Iris pigment epithelial cell (primary cell): ENCODE measurements around the gene TOP1.

Experiments used
- DNase-seq: peaks from one replicate; pipeline ENCODE4 v3.0.0-alpha.2; 2011; ENCODE audit warnings: low read depth

Gene TOP1

DNA sequence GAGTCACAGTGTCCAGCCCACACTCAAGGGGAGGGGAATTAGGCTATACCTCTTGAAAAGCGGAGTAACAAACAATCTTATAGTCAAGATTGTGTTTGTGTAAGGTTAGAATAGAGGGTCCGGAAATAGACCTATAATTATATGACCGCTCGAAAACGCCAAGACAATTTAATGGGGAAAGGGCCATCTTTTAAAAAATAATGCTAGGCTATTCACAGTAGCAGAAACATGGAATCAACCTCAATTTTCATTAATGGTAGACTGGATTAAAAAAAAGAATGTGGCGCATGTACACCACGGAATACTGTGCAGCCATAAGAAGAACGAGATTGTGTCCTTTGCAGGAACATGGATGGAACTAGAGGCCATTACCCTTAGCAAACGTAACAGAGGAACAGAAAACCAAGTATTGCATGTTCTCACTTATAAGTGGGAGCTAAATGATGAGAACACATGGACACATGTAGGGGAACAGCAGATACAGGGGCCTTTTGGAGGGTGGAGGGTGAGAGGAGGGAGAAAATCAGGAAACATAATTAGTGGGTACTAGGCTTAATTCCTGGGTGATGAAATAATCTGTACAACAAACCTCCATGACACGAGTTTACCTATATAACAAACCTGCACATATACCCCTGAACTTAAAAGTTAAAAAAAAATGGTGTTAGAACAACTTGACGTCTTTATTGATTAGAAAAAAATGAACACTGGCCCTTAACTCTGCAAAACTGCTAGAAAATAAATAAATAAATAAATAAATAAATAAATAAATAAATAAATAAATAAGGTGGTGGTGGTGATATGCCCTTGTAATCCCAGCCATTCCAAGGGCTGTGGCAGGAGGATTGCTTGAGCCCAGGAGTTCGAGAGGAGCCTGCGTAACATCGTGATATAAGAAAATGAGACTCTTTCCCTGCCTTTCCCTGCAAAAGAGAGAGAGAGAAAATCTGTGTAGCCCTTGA lies 30.3 kb downstream of the TOP1 start:
- no peak for DNase-seq

DNA sequence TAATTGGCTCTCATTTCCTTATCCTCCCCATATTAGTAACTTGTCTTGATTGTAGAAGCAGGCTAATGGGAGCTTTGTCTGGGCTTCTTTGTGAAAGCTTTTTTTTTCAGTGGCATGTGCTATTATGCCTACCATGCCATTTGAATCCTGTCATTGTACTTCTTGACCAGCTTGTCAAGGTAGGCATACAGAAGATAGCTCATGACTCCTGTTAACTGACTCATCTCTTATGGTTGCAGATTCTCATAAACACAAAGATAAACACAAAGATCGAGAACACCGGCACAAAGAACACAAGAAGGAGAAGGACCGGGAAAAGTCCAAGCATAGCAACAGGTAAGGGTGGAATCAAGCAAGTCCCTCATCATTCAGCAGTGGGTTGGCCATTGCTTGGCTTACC lies 32.5 kb downstream of the TOP1 start:
- DNase-seq: no peak

DNA sequence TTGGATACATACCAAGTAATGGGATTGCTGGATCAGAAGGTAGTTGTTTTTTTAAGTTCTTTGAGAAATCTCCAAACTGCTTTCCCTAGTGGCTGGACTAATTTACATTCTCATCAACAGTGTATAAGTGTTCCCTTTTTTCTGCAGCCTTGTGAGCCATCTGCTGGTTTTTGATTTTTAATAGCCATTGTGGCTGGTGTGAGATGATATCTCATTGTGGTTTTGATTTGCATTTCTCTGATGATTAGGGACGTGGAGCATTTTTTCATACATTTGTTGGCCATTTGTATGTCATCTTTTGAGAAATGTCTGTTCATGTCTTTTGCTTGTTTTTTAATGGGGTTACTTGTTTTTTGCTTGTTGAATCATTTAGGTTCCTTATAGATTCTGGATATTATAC lies 34.8 kb downstream of the TOP1 start:
- no peak for DNase-seq

DNA sequence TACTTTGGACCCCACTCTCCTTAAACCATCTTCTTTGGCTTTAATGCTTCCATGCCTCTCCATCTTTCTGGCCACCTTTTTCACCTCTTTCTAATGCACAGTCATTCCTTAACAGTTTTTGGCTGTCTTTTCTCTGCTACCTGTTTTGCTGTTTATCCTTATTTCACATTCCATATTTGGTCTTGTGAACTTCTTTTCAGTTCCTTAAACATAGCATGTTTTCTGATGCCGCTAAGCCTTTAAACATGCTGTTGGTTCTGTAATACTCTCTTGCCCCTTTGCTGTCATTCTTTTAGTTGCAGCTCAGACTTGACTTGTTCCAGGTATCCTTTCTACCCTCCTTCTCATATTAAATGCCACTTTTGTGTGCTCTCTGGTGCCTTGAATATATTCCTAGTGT lies 35.8 kb downstream of the TOP1 start:
- no peak for DNase-seq

DNA sequence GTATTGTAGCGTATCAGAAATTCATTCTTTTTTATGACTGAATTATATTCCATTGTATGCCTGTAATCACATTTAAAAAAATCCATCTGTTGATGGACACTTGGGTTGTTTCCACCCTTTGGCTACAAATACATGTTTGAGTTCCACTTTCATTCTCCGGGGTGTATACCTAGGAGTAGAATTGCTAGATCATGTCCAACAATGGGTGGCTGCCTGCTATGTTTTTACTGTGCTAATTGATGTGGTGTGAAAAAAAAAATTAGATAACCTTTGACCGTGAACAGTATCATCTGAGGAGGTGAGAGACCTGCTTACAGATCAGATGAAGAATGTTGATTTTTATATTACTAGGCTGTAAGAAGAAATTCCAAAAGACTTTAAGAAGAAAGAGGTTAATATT lies 37.1 kb downstream of the TOP1 start:
- no peak for DNase-seq

DNA sequence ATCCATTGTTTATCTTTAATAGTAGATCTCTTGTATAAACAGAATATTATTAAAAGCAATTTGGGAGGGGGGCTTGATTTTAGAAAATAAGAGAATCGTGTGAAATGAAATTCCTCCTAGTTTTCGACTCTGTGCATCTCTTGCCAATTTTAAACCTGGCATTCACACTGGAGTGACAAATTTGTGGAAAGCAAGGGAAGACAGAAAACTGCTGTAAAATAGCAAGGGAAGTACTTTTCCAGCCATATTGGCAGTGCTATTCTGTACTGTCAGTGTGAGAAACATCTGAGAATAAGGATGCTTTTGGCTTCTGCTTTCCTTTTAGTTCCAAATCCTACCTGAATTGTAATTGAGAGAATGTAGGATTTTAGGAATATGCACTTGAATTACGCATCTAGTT lies 40.2 kb downstream of the TOP1 start:
- DNase-seq: no peak

DNA sequence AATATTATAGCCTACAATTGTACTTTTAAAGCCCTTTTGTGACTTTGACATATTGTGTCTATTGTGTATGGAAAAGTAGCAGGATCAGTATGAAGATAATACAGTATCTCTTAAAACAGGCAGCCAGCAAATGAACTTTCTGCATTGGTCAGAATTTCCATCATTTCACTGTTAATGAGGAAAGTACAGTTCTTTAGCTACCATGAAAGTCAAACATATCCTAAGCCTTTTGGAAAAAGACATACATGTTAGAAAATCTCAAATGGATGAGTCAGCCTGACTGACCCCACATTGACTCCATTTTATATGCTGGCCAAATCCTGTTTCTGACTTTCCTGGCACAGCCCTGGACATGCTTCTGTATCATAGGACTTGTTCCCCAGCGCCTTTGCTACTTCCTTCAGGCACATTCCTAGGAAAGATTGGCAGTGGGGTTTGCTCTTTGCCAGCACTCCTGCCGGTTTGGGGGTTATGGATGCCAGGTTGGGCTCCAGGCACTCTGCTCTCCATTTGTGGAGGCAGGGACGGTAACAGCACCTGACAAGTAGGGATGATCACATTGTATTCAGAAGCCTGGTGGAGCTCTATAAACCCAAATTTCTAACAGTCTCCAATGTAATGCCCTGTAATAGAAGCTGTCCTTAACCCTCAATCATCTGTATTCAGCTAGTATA lies 43.7 kb downstream of the TOP1 start:
- peak; percentile 93 for DNase-seq

DNA sequence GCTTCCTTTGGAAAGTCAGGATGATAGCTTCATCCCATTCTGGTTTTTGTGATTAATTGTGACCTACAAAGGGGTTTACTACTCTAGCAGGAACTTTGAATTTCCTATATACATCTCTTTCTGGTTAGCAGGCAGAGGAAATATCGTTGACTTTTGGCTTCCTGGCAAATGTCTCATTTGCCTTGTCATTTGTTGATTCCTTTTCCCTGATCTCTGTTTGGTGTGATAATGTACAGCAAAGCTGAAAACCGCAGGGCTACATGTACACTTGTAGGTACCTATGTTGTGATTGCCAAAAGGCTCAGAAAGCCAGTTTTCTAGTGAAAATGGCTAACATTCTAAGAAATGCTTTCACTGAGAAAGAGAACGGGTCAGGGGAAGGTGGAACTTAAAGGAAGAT lies 44.3 kb downstream of the TOP1 start:
- no peak for DNase-seq

DNA sequence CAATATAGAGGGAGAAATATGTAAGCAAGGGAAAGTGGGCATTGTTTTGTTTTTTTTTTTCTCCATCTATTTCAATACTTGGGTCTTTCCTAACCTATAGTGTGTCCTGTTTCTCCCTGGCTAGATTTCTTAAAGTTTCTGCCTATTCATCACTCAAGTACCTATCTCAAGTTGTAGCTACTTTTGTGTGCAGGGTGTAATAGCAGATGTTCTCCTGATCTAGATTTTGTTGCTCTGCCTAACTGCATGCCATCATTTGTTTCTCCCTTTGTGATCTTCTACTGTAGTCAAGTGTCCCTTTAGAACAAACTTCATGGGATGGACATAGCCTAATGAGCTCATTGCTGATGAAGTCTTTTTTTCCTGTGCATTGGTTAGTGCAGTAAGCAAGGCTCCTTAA lies 45.8 kb downstream of the TOP1 start:
- DNase-seq: no peak

DNA sequence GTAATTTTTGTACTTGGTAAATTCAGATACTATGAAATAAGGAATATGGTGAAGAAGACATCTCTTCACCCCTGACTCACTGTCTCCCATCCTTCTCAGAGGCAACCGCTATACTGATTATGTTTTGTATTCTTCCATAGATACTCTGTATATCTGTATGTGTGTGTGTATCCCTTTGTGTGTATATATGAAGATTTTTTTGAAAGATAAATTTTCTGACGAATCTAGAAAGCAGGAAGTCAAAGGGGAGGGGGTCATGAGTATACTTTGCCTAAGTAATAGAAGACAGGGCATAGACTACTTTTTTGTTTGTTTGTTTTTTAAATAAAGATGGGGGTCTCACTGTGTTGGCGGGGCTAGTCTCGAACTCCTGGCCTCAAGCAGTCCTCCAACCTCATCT lies 48.2 kb downstream of the TOP1 start:
- no peak for DNase-seq

DNA sequence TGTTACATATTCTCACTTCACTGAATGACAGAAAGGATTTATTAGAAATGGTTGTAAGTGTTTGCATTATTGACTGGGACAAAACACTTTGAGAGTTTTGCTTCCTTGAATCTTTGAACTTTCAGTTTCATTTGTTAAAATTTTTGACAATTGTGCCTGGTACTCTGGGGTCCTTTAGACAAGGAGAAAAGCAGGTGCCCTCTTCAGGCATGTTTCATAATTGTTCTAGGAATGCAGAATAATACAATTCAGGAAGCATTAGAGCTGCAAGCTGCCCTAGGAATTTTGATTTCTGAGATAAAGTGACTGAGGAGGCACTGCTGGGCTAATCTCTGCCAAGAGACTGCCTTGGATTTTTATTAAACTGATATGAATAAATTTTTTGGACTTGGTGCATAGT lies 49.7 kb downstream of the TOP1 start:
- peak; percentile 68 for DNase-seq

DNA sequence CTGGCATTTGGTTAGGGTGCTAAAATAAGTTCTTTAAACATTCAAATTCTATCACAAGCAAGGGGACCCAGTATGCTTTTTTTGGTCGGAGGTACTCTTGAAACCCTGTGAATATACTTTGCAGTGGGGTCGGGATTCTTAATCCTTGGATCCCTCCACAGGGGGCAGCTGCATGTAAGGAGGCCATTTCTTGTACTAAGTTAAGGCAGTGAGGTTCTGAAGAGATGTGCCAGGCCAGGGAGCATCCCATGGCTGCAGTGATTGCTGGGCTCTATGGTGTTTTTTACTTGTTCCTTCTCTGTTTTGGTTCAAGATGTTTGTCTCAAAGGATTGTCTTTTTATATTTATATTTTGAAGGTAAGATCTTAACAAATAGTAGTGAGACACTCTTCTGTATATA lies 50.4 kb downstream of the TOP1 start:
- DNase-seq: no peak

DNA sequence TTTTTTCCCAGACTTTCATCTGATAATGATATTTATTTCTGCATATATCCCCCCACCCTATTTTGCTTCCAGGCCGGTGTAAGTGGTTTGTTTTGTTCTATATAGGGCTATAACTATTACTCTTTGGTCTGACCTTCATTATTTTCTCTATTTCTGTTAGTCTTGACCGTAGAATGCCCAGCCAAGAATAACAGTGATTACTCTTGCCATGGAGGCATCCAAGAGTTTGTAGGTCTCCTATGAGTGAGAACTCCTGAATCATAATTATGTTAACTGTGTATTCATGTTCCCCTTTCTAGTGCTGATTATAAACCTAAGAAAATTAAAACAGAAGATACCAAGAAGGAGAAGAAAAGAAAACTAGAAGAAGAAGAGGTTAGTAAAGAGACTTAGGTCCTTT lies 52.2 kb downstream of the TOP1 start:
- DNase-seq: peak; percentile 61

DNA sequence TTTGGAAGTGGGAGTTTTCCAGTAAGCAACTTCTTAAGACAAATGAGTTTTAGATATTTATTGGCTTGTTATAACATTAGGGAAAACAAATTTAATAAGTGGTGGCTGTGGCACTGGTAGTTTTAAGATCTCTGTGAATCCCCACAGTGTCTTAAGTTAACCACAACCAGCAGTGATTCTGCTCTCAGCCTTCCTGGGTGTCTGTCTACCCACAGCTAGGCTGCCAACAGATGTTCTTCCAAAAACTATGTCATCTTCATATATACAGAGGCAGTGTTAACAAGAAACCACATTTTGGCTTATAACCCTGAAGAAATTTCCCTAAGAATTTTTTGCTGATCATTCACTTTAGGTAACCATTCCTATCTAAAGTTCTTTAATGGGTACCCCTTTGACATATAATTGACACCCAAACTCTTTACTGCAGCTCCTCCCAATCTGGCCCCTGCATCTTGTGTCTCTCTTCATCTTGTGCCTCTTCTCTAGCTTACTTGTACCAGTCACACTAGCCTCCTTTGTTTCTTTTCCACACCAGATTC lies 52.7 kb downstream of the TOP1 start:
- peak; percentile 87 for DNase-seq

DNA sequence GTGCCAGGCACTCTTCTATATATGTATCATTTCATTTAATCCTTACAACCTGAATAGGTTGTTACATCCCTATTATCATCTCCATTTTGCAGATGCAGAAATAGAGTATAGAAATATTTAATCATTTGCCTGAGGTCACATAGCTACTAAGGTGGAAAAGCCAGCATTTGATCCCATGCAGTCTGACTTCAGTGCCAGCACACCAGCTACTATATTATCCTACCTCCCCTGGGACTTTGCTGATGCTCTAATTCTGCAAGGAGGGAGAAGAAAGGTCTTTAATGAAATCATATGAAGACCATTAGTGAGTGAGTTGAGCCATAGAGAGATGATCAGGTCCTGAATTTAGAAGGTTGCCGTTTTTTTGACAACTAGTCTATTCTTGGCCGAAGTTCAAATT lies 53.7 kb downstream of the TOP1 start:
- no peak for DNase-seq

DNA sequence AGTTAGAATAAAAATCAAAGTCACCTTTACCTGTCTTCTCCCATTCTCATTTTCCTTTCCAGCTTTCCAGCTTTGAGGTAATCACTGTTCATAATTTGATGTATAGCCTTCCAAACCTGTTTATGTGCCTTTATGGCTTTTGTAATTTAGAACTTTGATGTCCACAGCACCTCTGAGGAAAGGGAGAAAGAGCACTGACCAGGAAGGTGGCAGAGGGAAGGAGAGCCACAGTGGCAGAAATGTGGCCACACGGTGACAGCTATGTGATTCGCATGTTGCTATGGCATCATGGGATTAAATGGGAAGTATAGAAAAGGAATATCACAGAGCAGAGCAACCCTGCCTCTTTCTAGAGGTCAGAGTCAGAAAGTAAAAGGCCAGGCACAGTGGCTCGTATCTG lies 57.0 kb downstream of the TOP1 start:
- no peak for DNase-seq

DNA sequence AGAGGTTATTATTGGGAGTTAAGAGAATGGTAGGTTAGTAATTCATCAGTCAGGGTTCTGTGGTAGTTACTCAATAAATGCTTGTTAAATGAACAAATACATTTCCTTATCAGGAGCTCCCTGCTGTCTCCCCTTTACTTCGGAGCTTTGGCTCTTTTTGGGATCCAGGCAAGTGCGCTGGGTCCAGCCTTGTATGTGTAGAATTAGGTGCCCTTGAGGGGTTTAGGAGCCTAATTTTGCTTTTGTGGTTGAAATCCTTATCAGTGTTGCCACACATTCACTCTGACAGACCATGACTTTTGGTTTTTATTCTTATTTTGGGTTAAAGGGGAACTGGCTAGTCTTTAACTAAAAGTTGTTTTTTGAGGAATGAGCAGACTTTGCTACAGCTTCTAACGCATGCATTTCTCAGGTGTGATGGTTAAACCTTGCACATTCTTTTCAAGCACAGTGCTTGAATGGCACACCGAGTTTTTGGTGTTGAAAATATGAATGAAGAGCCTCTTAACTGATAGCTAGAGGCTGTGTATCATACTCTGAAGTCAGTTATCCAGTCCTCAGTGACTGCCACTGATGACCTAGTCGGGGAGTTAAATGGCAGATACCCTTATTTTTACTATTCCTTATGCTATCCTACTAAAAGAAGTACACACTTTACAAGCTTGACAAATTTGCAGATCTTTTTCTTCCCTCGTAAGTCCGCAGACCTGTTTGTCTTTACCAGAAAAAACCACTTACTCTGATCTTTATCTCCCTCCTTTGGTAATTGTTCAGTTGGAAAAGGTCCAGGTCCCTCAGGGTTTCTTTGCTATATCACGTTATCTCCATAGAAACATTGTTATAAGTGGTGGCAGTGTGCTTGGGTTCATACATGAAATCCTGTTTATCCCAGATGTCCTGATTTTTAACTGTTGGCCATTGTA lies 58.0 kb downstream of the TOP1 start:
- DNase-seq: no peak

DNA sequence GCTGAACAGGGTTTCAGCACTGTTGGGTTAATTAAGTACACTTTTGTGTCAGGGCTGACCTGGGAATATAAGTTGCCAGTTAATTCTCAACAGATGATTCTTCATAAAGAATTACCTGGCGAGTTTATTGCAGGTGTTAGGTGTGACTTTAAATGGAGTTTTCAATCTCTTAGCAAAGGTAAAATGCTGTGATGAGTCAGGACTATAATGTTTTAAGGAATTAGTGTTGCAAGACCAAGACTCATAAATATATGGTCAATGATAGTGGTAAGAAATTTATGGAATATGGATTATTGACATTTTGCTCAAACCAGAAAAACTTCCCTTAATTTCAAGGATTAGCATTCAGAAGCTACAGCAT lies 58.7 kb downstream of the TOP1 start:
- DNase-seq: no peak

DNA sequence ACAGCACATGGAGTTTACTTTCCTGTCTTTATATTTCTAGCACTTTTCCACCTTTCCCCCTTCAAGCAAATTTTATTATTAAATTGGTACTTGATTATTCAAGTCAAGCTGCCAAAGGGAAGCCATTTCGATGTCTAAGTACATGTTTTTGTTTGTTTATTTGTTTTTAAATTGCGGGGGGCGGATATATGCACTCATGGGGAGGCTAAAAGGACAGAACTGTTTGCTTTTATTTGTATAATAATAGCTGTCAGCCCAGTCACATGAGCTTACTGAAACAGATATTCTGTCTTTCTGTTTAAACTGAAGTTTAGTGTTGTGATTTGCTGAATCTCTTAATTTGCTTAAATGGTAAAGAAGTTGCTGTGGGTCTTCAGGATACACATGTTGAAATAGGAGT lies 59.2 kb downstream of the TOP1 start:
- DNase-seq: no peak

DNA sequence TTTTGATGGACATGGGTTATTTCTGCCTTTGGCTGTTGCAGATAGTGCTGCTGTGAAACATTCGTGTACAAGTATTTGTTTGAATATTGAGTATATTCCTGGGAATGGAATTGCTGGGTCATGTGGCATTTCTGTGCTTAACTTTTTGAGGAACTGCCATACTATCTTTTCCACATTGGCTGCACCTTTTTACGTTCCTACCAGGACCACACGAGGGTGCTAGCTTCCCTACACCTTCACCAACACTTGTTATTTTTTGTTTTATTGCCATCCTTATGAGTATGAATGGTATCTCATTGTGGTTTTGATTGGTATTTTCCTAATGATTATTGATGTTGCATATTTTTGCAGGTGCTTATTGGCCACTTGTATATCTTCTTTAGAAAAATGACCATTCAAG lies 60.9 kb downstream of the TOP1 start:
- DNase-seq: no peak

DNA sequence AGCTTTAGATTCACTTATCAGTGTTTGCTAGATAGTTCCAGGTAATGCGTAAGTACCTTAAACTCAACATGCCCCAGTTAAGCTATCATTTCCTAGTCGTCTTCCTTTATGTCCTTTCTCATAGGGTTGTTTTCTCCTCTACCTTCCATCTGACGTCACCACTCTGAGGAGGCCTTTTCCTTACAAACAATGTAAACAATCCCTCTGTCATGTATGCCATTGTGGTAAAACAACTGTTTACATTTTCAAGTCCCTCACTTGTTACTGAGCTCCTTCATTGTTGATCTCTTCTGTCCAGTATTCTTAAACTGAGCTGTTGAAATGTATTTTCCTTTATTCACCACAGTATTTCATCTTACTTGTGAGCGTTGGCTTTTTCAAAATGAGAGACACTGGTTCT lies 63.3 kb downstream of the TOP1 start:
- peak; percentile 41 for DNase-seq

DNA sequence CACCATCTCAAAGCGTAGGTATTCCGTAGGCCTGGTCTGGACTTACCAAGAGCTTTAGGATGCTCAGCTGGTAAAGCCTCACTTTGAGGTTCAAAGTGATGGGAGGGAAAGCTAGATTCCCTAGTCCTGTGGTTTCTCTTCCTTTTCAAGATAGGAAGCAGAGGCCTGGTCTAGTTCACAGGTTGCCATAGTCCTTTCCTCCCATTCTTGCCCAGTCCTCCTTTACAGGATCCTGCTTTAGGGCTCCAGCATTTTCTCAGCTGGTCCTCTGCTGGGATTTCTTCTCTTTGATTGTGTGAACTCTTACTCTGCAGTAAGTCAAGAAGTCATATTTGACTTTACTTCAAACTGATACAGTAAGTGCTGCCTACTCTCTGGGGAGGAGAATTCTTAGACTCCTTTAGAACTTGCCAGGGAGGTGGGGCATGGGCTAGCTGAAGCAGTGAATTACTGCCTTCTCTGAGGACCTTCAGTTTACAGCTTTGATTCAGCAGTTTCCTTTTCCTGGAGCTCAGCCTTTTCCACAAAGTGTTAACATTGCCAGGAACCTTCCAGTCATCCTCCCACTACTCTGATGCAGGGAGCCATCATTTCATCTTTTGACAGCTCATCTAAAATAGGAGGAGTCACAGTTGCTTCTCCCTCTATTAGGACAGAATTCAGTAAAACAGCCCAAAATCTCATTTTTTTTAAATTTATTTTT lies 65.9 kb downstream of the TOP1 start:
- peak; percentile 22 for DNase-seq
